Epidermal melanocyte (primary cell): ENCODE results near the gene CFAP45.

Source experiments
- DNase-seq: peaks from one replicate; pipeline ENCODE4 v3.0.0; 2011; ENCODE audit warnings: low spot score; ENCODE audit not compliant: insufficient read length

CFAP45 gene, protein sequence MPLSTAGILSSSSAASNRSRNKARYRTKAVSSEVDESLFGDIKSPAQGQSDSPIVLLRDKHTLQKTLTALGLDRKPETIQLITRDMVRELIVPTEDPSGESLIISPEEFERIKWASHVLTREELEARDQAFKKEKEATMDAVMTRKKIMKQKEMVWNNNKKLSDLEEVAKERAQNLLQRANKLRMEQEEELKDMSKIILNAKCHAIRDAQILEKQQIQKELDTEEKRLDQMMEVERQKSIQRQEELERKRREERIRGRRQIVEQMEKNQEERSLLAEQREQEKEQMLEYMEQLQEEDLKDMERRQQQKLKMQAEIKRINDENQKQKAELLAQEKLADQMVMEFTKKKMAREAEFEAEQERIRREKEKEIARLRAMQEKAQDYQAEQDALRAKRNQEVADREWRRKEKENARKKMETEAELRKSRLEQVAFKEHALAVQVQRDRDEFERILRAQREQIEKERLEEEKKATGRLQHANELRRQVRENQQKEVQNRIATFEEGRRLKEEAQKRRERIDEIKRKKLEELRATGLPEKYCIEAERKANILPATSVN

DNA sequence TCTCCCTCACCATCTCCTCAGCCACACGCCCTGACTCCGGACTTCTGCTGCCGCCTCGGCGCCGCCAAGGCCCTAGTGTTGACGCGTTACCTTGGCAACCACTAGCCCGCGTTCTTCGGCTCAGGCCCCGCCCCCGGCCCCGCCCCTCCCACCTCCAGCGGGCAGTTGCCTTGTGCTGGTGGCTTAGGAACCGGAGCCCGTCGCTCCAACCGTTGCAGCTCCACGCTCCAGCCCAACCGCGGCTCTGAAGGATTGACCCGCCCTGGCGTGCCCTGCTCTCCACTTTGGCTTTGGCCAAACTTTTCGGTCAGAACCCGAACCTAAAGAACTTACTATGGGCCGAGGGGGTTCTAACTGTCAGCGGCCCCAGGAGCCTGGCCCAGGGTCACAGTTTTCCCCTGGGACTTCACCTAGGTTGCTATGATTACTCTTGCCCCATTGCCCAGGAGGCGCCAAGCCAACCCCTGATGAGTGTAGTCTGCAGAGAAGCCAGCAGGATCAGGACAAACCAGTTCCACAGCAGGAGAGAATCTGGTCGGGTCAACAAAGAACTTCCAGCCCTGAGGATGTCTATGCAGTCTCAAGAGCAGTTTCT is at the start of gene CFAP45:
Gene CFAP45, minus strand, starts transcription at position 80 of the 595 bp plus-strand sequence. Its CDS starts 67 bp downstream, at position 13.
- DNase-seq: no peak

DNA sequence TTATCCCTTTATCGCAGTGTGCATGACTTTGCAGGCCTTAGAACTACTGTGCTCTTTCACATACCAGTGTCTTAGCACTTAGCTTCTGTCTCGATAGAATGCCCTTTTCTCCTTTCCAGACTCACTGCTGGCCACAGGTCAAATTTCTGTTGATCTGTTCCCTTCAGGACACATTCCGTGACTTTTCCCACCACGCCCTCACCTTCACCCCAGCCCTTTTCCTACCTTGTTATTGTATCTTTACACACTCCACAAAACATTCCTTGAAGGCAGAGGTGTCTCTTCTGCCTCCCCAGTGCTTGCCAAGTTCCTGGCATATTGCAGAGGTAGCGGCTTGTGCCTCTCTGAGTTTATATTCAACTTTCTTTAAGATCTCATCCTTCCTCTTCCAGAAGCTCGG is 49.2 kb upstream of the CFAP45 start:
- no peak for DNase-seq

DNA sequence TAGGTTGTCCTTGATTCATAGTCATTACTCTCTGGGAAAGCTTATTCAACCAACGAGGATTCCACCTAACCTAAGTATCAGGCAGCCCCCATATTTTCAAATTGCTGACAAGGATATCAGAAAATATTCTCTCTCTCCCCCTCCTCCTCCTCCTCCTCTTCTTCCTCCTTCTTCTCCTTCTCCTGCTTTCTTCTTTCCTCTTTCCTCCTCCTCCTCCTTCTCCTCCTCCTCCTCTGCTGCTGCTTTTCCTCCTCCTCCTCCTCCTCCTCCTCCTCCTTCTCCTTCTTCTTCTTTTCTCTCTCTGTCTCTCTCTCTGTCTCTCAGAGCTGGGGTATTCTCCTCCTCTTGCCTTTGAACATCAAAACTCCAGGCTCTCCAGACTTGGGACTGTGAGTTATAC is 48.0 kb upstream of the CFAP45 start:
- DNase-seq: no peak

DNA sequence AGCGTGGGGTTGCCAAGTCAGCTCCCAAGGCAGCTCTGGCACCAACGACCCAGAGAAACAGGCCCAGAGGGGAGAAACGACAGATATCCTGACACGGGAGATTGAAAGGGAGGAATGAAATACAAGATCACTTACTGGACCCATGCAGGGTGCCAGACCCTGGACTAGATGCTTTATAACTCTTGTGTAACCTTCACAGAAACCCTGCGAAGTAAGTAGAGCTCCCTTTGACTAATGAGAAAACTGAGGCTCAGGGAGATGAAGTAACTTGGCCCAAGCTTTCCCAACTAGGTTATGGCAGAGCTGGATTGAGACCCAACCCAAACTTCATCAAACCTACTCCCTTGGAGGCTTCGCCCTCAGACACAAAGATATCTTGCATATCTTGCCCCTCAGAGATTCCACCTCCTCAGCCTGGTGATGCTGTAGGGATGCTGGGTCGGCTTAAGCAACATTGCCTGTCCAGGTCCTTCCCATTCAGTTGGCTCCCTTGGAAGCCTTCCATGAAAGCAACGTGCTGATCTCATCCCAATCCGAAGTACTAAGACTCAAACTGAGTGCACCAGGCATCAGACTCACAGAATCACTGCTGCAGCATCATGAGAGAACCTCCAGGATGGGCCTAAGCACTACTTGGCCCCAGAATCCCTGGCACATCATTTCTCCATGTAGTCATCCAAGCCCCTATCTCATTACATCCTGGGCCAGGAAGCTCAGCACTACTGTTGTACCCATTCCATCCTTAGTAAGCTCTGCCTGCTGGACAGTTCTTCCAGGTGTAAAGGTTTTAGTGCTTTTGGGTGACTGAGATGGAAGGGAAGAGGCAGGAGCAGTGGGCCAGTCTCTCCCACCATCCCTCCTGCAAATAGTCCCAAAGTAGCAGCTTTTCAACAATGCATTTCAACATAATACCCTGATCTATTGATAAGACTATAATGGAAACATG is 46.5 kb upstream of the CFAP45 start:
- no peak for DNase-seq

DNA sequence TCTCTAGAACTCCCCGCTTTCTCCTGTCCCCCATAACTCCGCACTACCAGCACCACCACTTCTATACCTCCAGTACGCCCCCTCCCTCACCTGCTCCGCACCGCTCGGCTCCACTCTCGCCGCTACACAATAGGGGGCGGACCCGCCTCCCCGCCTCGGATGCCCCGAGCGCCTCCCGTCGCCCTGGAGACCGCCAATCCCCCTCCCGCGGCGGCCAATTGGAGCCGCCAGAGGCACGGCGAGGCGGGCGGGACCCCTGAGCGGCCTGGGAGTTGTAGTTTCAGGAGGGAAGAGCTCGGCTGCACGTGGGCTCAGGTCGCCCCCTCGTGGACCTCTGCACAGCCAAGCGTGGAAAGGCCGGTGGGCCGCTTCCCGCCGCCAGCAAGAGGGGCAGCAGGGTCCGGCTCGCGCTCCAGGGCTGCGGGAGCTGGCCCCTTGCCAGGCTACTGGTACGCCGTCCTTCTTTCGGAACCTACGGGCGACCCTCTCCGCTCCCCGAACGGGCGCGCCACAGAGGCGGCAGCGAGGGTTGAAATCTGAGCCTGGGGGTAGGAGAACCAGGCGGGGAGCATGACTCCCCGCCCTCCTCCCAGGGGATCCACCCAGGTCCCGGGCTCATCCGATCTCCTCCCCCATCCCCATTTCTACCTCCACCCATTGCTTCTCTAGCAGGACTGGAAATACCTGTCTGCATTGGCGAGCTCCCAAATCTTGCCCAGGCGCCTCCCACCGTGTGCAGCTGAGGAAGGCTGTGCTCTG is 45.7 kb upstream of the CFAP45 start, which contains the start of gene IGSF9:
Gene IGSF9, minus strand, starts transcription at position 131 of the 759 bp plus-strand sequence. CDS start 2,159 bp downstream, outside the sequence.
- DNase-seq: no peak

DNA sequence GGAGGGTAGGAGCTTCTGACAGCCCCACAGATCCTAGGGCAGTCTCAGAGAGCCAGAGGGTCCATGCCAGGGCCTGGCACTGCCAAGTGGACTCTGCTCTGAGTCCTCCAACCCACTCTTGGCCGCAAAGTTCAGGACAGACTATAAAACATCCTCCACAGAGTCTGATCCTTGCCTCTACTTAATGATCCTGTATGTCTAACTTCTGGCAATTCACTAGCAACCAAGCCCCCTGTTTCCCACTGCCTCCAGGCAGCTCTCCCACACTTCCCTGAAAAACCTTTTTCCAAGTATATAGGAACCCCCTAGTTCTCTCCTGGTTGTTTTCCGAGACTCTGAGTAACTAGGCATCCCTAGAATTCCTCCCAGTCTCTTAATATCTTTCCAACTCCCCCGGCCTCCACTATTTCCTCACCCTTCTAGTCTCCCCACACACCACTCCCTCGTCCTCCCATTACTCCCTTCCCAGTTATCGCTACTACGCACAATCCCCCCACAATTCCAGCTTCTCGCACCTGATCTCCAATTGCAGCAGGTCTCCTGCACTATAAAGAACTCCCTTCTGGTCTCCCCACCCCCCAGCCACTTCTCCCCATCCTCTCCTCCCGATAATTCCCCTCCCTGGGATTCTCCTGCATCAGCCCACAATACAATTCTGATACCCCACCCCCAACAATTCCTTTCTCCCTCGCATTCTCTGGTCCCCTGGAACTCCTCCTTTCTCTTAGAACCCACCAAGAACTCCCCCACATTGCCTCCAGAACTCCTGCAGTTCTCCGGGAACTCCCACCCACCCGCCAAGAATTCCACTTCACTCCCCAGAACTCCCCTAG is 44.9 kb upstream of the CFAP45 start:
- DNase-seq: no peak

DNA sequence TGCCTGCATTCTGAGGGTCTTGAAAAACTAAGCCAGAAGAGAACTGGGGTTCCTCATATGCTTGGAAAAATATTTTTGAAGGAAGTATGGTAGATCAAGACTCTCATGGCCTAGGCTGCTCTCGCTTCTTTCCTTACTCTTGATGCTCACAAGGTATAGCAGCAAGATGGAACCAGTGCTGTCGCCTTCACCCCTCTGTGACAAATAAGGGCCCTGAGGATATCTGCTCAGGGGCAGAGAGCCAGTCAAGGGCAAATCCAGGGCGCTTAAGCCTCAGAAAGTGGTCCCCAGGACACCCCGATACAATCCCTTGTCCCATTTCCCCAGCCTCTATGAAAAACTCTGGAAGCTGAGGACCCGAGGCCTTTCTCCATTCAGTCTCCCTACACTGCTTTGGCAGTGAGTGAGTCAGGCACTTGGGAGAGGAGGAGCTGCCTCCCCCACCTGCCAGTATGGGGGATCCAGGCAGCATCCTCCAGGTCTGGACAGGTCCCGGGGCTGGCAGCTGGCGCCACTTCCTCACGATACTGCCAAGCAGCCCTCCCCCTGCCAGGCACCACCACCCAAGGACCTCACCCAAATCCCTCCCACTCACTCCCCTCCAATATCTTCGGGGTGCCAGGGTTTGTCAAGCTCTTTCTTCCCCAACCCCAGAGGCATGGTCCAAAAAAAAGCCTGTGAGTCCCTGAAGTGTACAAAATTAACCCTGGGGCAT is 44.1 kb upstream of the CFAP45 start:
- DNase-seq: no peak

DNA sequence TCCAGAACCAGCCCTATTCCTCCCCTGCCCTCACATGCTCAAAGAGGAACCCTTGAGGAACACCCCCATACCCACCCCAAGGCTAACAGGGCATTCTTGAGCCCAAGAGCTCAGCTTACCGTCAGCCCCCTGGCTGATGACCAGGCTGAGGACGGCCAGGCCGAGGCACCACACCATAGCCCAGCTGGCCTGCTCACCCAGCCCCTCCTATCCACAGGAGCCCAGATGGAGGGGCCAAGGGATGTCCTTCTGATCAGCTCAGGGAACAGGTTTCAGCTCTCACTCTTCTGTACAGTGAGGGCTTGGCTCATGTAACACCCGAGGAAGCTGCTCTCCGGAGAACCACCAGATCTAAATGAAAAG is 43.3 kb upstream of the CFAP45 start:
- DNase-seq: no peak

DNA sequence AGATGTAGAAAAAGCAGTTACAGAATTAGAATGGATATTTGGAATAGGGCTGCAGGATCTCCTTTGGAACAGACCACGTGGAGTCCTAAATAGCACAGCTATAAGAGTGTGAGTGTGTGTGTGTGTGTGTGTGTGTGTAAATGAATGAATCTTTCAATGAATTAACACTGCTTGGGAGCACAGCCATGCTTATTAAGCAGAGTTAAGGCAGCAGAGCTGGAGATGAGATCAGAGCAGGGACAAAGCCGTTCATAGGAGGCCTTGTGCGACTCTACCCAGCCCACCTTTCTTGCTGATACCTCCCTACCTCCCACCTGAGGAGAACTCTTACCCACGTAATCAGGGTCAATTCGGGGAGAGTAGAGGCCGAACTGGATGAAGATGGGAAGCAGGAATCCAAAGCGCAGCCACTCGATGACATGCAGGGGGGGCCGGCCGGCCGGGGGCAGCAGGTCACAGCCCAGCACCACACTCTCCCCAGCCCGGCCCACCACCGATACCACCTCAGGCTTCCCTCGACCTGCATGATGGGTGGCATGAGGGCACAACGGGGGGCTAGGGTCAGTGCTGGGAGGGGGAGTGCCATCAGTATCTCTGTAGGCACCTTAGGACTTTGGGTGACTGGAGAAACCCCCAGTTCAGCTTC is 42.8 kb upstream of the CFAP45 start:
- no peak for DNase-seq

DNA sequence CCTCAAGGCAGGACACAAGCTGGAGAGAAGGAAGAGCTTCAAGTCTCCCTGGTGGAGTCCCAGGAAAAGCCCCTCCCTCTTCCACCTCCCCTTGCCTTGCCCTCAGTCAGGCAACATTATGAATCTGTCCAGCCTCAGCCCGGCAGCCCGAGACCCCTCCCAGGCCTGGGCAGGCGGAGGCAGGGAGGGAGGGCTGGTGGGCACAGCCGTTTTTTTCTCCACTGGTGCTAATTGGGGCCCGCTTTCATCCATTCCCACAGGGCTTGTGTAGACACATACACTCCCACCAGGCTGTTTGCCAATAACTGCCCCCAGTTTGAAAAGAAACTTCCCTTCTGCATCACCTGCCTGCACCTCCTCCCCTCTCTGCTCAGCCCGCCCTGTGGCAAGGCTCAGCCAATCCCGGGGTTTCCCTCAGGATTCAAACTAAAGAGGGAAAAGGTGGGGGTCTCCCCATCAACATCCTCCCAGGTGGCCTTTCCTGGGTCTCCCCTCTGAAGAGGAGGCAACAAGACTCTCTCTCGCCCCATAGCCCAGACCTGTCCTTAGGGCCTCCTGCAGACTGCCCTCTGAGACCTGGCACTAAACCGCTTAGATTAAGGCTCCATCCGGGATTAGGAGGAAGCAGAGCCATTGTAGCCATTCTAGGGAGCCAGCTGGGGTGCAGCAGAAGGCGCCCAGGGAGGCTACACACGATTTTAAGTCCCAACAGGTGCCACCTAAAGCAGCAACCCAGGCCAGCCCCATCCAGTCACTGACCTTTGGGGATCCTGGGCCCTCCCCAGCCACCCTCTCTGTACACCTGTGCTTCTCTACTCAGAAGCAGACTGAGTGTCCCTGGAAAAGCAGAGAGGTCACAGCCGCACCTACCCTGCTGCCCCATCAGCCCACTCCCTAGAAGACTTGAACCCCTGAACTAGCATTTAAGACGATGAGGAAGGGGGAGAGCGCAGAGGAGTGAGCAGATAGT is 41.9 kb upstream of the CFAP45 start:
- DNase-seq: no peak

DNA sequence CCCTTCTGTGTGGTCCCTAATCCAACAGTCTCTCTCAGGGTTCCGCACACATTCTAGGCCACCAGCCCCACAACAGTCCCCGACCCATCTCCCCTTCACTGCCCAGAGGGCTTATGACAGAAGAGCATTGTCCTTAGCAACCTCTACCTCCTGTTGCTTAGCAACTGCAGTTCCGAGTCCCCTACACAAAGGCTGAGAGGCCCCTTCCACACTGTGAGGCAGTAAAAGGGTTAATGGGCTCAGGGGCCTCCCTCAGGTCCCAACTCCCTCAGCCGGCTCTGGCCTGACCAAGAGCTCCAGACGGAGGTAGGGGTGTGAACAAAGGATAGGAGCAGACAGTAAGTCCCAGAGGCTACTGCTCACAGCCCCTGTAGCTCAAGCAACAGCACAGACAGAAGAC is 41.2 kb upstream of the CFAP45 start:
- no peak for DNase-seq

DNA sequence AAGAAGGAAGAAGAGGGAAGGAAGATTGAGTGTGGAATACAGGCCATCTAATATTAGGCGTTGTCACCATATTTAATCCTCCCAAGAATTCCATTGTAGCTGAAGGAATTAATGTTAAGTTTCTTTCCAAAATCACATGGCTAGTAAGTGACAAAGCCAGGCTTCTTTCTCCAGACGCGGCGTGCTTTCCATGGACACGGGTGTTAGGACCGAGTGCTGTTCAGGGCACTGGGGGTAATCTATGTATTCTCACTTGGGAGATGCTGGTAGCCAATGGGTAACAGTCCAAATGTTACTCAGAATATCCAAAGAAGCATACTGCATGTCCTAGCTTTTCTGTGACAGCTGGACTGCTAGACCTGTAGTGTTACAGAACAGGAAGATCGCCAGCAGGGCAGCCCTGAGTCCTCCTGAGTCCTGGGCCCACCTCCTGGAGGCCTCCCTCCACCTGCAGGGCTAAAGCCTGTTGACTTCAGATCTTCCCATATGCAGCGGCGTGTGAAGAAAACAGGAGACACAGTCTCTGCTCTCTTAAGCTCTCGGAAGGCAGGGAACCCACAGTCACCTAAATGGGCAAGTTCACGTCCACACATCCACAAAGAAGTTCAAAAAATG is 40.1 kb upstream of the CFAP45 start:
- no peak for DNase-seq

DNA sequence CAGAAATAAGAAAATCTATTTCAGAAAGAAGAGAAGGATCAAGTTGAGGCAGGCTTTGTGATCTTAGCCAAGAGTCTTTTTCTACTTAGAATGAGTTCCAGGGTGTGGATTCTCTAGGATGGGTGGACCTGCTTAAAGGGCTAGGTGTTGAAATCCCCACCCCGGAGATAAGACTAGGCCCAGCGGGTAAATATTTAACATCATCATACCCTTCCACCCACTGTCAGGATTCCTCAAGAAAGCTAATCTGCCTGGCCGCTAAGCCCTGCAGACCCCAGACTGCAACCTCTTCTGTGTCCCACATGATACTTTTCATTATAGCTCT is 39.7 kb upstream of the CFAP45 start:
- no peak for DNase-seq

DNA sequence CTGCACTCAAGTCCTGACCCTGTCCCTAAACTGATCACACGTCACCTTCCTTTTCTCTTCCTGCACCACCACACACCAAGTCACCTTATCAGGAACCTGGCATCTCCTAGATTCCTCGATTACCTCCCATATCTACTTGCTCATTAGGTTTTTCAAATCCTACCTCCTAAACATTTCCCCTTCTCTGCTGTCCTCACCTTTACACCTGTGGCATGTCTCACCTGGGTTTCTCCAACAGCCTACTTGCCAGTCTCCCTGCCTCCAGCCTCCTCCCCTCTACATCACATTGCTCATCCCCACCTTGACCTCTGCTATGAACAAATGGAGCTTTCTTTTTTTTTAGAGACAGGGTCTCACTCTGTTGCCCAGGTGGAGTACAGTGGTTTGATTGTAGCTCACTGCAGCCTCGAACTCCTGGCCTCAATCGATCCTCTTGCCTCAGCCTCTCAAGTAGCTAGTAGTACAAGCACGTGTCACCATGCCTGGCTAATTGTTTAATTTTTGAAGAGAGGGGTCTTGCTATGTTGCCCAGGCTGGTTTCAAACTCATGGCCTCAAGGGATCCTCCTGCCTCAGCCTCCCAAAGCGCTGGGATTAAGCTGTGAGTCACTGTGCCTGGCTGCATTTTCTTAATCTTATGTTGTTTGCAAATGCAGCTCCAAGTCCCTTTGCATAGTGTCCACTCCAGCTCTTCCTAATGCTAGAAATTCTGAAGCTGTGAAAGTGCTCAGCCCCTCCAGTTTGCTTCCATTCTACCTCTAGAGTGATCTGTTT is 39.1 kb upstream of the CFAP45 start:
- no peak for DNase-seq

DNA sequence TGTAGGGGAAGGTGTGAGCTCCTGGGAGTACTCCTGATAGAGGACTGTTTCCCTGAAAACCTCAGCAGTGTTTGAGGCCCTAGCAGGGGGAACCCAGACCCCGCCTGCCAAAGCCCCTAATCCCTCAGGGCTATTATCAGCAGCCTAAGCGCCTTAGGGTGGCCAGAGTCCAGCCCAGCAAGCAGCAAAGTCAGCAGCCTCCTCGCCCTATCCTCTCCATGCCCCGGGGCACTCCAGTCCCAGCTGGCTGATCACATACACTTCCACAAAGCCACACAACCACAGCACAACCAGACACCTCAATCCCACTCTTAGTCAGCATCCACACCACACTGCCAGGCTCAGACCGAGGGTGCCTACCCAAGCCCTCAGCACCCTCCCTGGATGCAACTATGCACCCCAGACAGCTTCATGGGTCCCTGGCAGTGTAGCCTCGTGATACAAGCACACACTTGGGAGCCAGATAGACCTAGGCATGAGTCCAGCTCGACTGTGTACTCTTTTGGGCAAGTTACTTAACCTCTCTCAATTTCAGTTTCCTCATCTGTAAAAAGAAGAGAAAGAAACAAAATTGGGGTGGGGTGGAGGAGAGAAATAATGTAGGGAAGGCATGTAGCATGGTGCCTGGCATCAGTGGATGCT is 38.4 kb upstream of the CFAP45 start:
- no peak for DNase-seq
